ENCODE data around the gene SLC38A2.

SLC38A2 gene

DNA sequence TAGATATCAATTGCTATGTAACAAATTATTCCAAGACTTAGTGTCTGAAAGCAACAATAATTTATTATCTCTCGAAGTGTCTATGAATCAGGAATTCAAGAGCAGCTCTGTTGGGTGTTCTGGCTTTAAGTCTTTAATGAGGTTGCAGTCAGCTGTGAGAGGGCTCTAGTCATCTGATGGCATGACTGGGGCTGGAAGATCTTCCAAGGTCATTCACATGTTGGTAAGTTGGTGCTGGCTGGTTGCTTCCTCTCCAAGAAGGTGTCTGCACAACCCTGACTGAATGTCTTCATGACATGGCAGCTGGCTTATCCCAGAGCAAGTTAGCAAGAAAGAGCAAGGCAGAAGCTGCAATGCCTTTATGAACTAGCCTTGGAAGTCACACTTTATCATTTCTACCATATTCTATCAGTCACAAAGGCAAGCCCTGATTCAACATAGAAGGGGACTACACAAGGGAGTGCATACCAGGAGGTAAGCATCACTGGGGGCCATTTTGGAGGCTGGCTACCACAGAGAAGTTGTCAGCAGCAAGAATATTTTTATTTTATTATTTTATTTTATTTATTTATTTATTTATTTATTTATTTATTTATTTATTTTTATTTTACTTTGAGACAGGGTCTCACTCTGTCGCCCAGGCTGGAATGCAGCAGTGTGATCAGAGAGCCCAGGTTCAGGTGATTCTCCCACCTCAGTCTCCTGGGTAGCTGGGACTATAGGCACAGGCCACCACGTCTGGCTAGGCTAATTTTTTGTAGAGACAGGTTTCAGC is 7.6 kb upstream of the SLC38A2 start:
- no peak overlapping the region for H3K4me3 ChIP-seq (ENCODE audit: low read depth, low read length)
- no peak for DNase-seq (ENCODE audit: low read depth)

- no peak overlapping the region for H3K4me3 ChIP-seq (ENCODE audit: low read depth, low read length)
- DNase-seq (ENCODE audit: low read depth) = no peak
Measured at GRCh38 chr12:46379352-46379751, 6.8 kb upstream of the SLC38A2 start.

- H3K4me3 ChIP-seq (ENCODE audit: low read depth, low read length) = no peak overlapping the region
- no peak for DNase-seq (ENCODE audit: low read depth)
Measured at GRCh38 chr12:46378530-46378929, 6.0 kb upstream of the SLC38A2 start.

DNA sequence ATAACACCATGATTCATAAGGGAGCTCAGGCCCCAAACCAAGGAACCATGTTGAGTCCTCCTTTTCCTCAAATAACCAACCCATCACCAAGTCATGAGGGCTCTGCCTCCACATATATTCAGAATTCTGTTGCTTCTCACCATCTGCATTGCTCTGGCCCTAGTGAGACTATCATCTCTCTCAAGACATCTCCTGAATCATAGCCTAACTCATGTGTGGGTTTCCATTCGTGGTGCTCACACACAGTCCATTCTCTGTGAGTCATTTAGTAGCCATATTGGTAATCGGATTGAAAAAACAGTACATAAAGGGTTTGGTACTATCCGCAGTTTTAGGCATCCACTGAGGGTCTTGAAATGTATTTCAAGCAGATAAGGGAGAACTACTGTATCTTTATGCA is 5.1 kb upstream of the SLC38A2 start:
- no peak for DNase-seq (ENCODE audit: low read depth)
- no peak overlapping the region for H3K4me3 ChIP-seq (ENCODE audit: low read depth, low read length)

- no peak for DNase-seq (ENCODE audit: low read depth)
- no peak overlapping the region for H3K4me3 ChIP-seq (ENCODE audit: low read depth, low read length)
Measured at GRCh38 chr12:46376579-46376978, 4.0 kb upstream of the SLC38A2 start.

DNA sequence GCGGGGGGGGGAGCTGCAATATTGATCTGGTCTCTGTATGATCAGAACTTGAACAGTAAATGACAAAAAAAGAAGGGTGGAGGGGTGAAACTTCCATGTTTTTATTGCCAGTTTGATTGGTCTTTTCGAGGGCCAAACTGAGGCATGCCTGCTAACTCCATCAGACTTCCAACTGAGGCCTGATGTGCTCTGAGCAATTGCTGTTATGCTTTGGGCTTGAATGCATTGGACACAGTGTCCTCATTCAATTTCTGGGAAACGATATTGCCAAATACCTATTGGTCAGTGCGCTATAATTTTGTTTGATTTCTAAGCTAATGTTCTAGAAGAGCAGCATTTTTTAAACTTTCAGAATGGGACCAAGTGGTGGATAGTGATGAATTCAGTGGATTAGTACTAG is 2.1 kb upstream of the SLC38A2 start:
- no peak overlapping the region for H3K4me3 ChIP-seq (ENCODE audit: low read depth, low read length)
- no peak for DNase-seq (ENCODE audit: low read depth)

DNA sequence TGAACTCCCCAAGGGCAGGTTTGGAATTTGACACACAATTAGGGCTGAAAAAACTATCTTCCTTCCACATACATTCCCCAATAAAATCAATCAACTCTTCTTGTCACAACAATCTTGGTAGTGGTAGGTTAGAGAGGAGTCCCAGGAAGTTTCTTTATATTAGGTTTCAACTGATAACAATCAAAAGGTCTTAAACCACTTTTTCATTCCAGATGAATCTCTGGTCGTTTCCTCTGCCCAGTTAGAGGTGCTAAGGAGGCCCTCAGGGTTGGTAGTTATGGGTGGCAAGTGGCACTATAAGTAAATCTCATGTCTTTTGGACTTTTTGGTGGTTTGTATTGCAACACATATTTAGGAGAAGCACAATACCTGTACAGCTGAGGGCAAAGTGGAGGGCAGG is 1.7 kb upstream of the SLC38A2 start:
- no peak overlapping the region for H3K4me3 ChIP-seq (ENCODE audit: low read depth, low read length)

DNA sequence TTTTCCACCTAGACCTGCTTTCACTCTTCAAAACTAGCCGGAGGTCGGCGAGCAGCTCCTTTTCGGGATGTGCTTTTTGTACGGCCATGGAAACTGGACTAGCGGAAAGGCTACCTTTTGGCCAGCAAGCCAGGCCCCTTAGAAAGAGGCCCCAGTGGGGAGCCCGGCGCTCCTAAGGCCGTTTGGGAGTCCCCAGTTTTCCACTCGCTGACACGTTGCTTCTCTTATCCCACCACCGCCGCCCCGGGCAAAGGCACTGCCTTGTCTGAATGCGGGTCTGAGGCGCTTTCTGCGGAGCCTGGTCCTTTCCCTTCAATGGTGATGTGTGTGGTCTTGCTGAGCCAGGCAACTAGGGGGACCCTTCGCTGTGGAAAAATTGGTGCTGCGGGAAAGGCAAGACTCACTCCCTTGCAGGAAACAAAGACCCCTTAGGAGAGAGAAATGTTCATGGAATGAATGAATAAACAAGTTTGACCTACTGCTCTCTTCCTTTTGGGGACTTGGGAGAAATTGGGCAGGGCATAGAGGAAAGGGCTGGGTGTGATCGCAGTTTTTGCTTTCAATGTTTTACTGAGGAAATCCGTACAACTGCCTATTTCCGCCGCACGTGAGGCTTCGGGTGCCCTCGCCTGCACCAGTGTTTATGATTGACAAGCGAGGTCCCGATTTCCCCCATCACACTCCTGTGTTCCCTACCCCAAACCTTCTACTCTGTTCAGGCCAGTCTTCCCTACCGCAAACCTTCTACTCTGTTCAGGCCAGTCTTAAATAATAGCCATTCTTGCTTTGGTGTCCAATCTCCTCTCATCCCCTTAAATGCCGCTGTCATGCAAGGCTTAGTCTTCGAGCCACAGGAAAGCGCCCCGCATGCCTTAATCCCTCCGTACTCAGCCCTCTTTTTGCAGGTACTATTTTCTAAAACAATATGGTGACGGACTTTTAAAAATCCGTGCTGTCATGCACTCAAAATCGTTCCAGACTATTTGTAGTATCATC is 1.0 kb upstream of the SLC38A2 start:
- H3K4me3 ChIP-seq (ENCODE audit: low read depth, low read length) = peak overlapping the region; percentile 68
- no peak for DNase-seq (ENCODE audit: low read depth)

More for the DNA sequence above, 1.7 kb upstream of the SLC38A2 start:
- no peak for DNase-seq (ENCODE audit: low read depth)

GRCh38 chr12:46371718-46372543 is 642 bp downstream of the SLC38A2 start:
- no peak for DNase-seq (ENCODE audit: low read depth)
- peak overlapping the region; percentile 68 for H3K4me3 ChIP-seq (ENCODE audit: low read depth, low read length)

DNA sequence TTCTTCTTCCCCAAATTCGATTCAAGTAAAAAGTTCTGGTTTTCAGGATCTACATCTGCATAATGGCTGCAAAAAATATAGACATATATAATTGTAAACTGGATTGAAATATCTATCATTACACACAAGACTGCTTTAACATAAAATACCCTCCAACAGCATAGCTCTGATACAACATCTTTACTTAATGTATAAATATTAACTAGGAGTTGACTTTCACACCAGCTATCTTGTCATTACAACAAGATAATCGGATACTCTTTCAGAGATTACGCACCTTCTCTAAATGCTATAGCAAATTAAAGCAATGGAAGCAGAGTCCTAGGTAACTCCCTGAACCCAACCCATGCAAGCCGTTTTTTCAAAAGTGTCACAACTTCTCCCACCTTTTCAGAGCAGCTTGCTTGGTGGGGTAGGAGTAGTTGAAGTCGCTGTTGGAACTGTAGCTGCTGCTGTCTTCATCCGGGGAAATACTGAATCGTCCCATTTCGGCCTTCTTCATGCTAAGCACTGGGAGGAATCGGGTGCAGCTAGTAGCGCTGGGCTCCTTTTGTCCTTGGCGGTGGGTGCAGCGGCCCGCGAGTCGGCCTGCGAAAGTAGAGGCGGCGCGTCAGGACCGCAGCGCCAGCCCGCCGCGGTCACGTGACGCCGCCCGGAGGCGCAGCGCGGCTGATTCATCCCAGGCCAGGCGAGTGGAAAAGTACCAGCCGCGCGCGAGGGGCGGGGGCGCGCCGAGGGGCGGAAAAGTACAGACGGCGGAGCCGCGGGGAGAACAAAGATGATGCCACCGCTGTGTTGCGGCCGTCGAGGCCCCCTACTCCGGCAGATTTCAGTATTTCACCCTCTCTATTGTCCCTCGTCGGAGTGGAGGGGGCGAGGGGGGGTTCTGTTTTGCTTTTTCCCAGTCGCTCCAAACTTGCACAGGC is 1.5 kb downstream of the SLC38A2 start:
- DNase-seq (ENCODE audit: low read depth) = no peak
- peak overlapping the region; percentile 68 for H3K4me3 ChIP-seq (ENCODE audit: low read depth, low read length)

GRCh38 chr12:46370380-46370734 is 2.2 kb downstream of the SLC38A2 start:
- DNase-seq (ENCODE audit: low read depth) = no peak

DNA sequence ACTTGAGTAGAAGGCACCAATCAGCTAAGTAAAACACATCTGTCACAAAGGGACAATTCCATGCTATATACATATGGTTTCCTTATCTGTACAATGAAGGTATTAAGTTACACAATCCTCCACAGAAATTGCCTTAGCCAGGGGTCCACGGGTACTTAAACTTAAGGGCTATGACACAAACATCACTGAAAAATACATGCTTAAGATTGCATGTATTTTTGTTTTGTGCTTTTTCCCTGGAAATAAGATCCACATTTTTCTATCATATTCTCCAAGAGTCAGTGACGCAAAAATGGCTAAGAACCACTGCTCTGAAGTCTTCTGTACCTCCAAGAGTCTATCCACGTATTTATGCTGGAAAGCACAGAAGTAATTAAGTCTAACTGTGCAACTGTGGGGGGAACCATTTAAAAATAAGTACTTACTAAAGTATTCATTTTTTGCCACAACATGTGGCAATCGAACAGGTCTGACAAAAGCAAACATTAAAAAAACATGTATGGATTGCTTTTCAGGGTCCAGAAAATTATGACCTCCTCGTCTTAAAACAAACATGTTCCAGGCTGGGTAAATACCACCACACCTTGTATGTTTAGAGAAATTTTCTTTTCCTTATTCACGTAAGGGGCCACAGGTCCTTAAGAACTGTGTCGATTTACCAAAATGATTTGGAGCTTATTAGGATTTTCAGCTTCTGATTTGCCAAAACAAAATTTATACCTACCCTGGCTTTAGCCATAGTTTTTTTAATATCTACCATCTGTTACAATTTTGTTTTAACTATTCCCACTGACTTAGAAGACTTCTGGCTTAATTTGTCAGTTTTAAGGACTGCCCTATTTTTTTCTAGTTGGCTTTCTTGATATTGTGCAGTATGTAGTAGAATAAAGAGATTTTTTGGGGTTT is 2.8 kb downstream of the SLC38A2 start:
- H3K4me3 ChIP-seq (ENCODE audit: low read depth, low read length) = peak overlapping the region; percentile 68
- no peak for DNase-seq (ENCODE audit: low read depth)

More at GRCh38 chr12:46370380-46370734, 2.2 kb downstream of the SLC38A2 start:
- H3K4me3 ChIP-seq (ENCODE audit: low read depth, low read length) = peak overlapping the region; percentile 68

GRCh38 chr12:46369095-46369473 is 3.5 kb downstream of the SLC38A2 start:
- no peak for DNase-seq (ENCODE audit: low read depth)
- H3K4me3 ChIP-seq (ENCODE audit: low read depth, low read length) = peak overlapping the region; percentile 68

GRCh38 chr12:46368684-46369083 is 3.9 kb downstream of the SLC38A2 start:
- DNase-seq (ENCODE audit: low read depth) = no peak
- H3K4me3 ChIP-seq (ENCODE audit: low read depth, low read length) = peak overlapping the region; percentile 68

- DNase-seq (ENCODE audit: low read depth) = no peak
- peak overlapping the region; percentile 68 for H3K4me3 ChIP-seq (ENCODE audit: low read depth, low read length)
Measured at GRCh38 chr12:46368138-46368537, 4.4 kb downstream of the SLC38A2 start.

DNA sequence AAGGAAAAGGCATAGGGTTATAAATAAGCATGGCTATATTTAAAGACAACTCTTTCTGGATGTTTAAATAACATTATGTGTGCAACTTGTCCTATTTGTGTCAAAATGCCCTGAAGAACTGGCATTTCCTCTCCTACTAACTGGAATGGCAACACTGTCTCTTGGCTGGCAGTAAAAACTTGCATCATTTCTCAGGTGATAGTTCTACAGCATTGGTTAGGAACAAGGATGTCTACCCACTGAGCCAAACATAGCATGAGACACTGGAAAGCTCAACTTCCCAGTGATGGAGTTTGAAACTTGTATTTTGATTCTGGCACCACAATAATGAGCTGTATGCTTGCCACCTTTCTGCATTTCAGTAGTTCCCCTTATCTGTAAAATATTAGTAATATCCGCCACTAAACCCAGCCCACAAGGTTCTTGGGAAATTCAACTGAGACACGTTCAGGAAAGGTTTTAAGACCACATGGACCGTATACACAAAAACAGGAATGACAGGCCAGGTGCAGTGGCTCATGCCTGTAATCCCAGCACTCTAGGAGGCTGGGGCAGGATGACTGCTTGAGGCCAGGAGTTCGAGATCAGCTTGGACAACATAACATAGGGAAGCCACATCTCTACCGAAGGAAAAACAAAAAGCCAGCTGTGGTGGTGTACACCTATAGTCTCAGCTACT is 5.1 kb downstream of the SLC38A2 start:
- peak overlapping the region; percentile 68 for H3K4me3 ChIP-seq (ENCODE audit: low read depth, low read length)
- no peak for DNase-seq (ENCODE audit: low read depth)

DNA sequence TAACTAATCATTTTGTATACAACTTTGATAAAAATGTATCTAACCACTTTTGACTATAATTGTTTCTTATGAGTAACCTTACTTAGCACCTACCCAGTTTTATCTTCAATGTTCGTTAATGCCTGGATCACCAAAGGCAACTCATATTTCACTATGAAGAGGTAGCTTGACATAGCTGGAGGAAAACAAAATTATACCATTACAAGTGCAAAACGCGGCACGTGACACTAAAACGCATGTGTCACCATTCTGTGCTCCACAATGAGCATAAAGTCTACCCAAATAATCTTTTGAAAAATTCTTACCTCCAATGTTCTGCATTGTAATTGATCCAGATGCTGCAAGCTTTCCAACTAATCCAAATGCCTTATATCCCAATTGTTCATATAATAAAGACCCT is 5.8 kb downstream of the SLC38A2 start:
- peak overlapping the region; percentile 68 for H3K4me3 ChIP-seq (ENCODE audit: low read depth, low read length)

More for the DNA sequence above, 5.8 kb downstream of the SLC38A2 start:
- DNase-seq (ENCODE audit: low read depth) = no peak
